Measurements from ENCODE around the gene HOXB9.

The HOXB9 gene

DNA sequence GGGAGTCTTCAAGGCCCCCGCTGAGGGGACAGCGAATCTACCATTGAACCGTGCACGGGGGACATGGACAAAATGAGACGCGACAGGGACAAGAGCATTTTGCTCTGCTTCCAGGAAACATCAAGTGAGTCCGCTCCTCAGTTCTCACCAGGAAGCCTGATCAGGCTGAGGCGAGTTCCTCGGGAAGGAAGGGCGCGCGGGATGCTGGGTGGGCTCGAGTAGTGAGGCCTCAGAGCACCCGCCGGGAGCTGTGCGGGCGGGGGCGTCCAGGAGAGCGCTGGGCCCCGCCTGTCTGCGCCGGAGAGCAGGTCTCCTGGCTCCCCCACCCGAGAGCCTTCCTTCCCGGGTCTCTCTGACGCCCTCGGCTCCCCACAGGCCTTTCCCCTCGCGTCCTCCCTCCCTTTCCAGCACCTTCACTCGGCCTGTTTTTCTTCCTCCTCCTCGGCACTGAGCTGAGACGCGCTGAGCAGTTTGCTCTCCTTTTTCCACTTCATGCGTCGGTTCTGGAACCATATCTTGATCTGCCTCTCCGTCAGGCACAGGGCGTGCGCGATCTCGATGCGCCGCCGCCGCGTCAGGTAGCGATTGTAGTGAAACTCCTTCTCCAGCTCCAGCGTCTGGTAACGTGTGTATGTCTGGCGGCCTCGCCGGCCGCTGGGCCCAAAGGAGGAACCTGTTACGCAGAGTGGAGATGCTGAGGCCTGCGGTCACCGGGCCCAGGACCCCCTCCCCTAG lies 30.0 kb downstream of the HOXB9 start:
- DNase-seq (ENCODE audit: low read depth): peak; percentile 60

DNA sequence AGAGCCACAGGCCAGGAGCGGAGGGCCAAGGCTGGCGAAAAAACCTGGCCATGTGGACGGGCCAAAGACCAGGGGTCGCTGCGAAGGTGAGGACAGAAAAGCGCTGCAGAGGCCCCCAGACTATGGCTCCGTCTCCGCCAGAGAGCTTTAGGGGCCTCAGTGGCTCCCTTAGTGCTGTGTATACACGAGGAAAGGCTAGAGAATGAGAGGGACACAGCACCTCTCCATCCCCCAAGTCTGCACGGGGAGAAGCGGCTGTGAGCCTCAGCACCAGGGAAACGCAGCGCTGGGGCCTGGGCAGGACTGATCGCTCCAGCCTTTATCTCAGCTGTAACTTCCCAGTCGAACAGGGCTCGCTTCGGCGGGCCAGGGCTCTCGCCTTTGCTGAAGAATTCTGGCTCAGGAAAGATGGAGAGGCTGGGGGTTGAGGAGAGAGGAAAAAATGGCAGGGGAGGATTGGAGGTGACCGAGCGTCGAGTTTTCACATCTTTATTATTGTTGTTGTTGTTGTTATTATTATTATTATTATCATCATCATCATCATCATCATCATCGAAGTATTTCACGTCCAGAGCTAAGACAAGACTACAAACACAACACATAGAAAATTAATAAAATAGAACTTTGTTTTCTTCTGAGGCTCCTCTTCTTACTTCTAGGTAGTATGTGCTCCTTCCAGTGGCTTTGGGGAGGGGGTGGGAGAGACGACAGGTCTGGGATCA lies 30.7 kb downstream of the HOXB9 start:
- no peak for DNase-seq (ENCODE audit: low read depth)

DNA sequence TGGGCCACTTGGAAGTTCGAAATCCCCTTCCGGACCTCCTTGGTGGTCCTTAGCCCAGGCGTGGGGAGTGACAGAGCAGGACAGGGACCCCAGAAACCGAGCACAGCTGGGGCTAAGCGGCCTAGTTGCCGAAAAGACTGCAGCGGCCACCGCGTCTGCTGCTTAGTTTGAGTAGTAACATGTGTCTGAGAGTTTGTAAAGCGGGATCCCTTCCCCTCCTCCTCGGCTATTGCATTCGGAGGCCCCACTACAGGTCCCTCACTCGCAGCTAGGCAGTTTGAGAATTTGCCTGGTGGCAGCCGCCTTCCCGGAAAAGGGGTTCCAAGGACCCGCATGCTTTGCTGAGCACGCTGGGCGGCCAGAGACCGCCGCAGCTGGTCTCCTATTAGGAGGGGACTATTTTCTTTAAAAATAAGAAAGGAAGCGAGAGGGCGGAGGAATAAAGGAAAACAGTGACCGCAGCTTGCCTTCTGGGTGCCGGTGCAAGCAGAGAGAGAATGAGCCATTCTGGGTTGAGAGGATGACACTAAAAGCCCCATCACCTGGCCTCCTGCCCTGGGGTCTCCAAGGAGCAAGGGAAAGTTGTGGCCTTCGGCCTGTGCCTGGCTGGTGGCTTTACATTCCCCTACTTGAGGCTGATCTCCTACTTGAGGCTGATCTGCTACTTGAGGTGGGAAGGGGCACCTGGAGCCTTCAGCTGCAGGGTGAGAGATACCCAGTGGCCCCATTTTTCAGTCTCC lies 31.4 kb downstream of the HOXB9 start:
- no peak for DNase-seq (ENCODE audit: low read depth)

DNA sequence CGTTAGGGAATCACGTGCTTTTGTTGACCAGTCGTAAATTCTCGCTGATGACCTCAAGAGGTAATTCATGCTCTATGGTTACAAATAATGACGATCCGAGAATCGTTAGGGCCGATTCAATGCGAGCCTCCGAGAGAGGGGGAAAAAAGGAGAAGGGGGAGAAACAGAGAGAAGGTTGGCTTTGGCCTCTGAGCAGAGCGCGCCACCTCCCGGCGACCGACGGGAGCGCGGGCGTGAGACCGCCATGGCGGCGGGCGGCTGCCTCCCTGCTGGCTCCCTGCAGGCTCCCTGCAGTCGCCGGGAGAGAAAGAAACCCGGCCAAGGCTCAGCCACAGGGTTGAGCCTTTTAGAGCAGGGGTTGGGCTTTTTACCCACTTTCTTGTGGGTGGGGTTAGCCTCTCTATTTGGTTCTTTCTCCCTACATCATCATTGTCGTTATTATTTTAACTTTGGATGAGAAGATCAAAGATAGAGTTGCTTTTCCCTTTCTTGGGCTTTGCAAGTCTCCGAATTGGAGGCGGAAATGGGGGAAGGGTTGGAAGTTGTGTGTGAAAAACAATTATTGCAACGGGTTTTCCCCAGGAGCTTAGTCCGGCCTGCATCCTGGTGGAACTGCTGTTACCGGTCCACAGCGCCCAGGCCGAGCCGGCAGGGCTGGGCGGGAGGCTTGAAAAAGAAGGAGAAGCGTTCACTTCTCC lies 32.2 kb downstream of the HOXB9 start:
- DNase-seq (ENCODE audit: low read depth): peak; percentile 96

DNA sequence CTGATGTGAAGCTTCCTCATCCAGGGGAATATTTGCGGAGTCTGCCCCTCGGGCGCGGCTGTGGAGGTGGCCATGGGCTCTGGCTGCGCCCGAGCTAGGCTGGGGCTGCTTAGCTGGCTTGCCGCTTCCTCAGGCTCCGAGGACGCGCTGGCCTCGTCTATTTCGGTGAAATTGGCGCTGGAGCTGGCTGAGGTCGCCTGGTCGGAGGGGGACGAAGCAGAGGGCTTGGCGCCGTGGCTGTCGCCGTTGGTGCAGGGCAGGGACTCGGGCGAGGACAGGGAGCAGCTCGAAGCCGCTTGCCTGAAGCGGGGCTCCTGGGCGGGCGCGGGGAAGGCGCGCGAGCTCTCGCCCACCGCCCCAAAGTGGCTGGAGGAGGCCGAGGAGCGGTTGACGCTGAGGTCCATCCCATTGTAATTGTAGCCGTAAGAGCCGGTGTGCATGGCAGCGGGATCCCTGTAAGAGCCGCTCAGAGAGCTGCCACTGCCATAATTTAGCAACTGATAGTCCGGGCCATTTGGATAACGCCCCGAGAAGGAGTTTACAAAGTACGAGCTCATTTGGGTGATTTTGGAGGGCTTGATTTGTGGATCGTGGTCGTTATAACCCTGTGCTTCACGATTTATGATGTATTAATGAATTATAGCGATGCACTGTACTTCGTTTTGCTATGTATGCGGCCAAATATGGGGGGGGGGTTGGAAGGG lies 32.9 kb downstream of the HOXB9 start, which contains the start of gene HOXB5:
HOXB5 (minus strand) TSS at position 654 of the 704 bp plus-strand sequence; CDS start at position 557, 97 bp downstream.
- DNase-seq (ENCODE audit: low read depth): no peak

DNA sequence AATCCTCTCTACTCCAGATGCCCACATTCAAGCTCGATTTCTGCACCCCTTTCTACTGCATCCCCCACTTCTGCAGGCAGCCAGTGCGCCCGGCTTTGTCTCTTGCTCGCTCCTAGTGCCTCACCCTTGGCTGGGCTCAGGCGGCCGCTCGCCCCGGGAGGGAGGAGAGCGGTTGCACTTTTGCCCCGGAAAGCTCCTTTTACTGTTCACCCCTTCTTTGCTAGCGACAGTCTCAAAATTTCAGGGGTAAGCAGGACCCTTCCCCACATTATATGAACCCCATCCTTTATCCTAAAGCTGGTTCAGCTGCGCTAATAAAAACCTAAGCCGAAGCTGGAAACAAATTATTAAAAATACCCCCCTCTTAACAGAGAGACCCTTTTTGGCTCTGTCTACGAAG lies 33.6 kb downstream of the HOXB9 start:
- DNase-seq (ENCODE audit: low read depth): no peak

DNA sequence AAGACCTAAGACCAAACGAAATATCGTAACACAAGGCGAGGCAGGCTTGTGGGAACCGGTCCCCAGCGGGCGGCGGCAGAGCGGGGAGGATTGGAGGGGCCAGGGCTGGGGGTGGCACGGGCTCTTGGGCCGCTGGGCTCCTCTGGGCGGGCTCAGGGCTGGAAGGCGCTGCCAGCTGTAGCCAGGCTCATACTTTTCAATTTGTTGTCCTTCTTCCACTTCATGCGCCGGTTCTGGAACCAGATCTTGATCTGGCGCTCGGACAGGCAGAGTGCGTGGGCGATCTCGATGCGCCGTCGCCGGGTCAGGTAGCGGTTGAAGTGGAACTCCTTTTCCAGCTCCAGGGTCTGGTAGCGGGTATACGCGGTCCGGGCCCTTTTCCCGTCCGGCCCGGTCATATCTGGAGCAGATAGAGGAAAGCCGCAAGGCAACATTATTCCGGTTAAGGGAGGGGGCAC lies 34.1 kb downstream of the HOXB9 start:
- no peak for DNase-seq (ENCODE audit: low read depth)

DNA sequence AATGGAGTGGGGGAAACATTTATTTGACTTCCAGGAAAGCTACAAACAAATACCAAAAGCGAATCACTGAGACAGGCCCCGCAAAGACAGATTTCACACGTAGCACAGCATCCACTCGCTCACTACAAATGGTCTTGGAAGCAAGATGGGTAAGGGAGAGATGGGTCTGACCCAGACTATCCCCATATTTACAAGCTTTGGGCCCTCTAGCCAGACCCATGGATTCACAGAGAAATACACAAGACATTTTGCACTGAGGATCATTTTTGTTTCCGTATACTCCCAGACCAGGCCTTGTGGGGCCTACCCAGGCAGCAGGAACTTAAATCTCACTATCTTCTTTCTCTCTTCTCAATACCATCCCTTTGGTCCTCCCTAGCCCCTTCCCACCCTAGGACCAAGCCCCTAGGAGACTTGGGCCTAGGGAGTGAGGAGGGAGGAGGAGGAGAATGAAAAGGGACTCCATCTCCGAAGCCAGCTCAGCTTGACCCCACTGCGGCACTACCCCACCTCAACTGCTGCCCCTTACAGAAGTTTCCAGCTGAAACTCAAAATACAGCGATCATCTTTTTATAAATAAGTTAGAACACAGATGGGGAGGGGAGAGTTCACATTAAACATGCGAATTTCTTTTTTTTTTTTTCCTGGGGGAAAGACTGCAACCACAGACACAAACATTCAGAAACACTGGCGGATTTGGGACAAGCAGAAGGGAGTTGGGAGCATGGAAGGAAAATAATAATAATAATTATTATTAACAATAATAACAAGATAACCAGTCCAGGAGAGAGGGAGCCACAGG lies 34.7 kb downstream of the HOXB9 start:
- peak; percentile 49 for DNase-seq (ENCODE audit: low read depth)

DNA sequence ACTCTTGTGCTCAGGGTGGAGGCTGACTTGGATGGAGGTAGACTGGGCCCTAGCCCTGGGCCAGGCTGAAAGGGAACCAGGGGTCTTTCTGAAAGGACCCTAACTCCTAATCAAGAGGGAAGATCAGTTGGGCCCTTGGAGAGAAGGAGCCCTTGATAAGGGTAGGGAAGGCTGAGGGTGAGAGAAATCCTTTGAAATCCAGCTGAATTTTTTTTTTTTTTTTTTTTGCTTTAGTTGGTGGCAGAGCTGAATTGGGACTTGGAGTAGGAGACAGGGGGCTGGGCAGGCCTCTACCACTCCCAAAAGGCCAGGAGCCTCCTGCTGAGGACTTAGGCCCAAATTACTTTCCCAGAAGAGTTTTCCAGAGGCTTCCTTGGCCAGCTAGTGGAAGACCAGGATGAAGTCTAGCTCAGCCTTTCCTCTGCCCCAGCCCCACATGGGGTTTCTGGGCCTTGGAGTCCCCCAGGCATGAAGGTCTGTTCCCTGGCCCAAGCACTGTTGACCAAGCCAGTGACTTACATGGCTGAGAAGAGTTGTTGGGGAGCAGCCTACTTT lies 35.5 kb downstream of the HOXB9 start:
- no peak for DNase-seq (ENCODE audit: low read depth)

DNA sequence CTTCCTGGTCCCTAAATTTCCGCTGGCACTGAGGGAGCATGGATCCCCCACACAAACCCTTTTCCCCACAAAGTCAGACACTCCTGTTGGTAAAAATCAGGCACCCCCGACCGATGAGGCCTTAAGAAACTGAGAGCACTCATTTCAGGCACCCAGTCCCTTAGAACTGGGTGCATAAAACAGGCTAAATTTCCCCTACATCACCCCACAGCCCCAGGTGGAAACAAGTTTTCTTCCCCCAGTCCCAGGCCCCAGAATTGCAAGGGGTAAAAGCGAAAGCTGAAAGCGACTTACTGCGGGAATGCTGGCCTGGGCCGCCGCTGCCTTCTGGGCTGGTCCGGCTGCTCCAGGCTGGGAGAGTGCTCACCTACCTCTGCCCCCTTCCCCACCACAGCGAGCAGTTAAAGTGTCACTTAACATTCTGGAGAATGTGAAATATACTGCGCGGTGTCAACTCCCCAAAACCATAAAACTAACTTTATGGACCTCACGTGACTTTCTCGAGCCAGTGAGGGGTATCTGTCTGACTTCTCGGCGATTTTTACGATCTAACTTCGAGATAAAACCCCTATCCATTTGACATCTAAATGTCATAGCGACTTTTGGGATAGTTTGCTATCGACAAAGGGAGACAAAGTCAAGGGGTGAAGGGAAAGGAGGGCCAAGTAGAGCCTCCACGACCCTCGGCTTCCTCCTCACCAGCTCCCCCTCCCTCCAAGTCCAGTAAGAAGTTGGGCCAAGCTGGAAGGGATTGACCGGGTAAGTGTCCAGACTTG lies 36.1 kb downstream of the HOXB9 start, which contains the start of gene HOXB3:
HOXB3 (minus strand) TSS at position 411 of the 776 bp plus-strand sequence. CDS start 37,767 bp downstream, outside the sequence.
- DNase-seq (ENCODE audit: low read depth): peak; percentile 95

DNA sequence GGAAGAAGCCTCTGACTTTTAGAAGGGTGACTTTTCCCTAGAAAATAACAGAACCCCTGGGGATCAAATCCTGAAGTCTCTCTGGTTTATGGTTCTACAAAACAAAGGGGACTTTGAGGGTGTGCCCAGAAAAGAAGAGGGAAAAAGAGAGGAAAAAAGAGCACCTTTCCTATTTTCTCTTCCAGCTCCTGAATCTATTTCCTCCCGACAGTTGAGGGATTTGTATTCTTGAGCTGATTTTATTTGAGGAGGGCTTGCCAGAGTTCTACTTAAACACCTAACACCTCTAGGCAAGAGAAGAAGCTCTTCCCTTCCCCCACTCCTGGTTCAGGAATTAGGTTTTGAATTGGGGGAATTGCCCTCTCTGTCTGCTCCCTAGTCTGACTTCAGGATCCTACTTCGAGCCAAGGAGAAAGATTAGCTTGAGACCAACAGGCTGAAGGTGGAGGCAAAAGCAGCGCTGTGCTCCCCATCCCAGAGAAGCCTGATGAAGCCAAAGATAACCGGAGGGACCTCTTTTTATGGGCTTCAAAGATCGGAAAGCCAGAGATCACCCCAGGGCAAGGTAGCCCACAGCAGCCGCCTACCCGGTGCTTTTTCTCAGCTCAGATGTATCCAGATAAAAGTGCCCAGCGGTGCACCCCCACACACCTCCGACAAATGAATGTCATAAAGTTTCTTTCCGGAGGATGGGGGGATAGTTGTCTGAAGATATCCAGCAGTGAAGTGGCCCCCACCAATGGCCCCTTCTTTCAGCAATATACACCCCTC lies 36.9 kb downstream of the HOXB9 start:
- DNase-seq (ENCODE audit: low read depth): no peak

DNA sequence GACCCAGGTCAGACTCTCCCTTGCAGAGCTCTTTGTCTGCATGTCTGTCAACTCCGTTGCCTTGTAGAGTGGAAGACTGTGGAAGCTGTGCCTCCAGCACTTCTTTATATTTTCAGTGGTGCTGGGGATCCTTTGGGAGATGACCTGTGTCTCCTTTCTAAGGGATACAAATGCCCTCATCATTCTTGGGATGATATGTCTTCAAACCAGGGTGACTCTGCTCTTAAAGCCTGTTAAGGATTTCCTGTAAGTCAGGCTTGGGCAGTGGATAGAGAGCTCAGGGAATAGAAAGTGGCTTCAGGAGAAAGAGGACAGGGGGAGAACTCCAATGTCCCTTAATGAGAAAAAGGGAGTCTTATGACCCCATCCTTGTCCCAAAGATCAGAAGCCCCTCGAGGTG lies 37.6 kb downstream of the HOXB9 start:
- no peak for DNase-seq (ENCODE audit: low read depth)

DNA sequence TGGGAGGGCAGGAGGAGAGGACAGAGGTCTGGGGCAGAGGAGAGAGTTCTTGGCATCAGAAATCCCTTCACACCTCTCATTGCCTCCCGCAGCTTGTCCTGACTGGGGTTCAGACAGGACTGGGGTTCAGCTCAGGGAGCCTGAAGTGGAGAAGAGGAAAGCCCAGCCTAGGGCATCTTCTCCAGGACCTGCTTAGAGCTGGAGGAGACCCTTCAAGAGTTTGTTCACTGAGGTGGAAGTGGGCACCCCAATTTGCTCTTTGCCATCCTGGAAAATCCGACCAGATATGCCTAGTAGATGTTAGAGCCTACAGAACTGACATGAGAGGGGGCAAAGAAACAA lies 38.1 kb downstream of the HOXB9 start:
- no peak for DNase-seq (ENCODE audit: low read depth)

DNA sequence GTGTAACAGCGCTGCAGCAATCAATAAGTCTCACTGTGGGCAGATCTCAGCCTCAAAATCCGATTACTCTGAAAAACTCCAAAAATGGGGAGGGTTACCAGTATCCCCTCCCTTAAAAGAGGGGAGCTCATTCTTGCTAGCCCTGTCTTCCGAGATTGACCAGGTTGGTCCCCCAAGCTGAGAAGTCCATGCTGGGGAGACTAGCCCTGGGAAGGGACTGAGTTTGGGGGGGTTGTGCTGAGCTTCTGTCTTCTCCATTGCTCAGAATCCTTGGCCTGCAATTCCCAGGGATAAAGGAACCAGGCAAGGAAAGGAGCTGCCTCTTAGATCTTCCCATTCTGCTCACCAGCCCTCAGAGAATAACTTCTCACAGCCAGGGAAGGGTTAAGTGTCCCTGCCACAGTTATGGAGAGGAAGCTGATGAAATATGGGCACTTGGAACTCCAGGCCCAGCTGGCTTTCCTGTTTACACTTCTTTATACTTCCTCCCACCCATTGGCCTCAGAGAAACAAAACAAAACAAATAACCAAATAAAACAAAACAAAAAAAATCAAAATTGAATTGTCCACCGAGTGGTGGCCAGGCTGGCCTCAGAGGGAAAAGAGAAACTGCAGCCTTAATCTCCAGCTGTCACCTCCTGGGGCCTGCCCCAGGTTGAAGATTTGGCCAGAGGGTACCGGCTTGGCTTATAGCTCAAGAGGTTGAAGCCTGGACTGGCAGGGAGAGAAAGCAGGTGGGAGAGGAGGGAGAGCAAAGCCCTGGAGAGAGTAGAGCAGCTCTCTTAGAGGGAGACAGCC lies 38.7 kb downstream of the HOXB9 start:
- peak; percentile 73 for DNase-seq (ENCODE audit: low read depth)

DNA sequence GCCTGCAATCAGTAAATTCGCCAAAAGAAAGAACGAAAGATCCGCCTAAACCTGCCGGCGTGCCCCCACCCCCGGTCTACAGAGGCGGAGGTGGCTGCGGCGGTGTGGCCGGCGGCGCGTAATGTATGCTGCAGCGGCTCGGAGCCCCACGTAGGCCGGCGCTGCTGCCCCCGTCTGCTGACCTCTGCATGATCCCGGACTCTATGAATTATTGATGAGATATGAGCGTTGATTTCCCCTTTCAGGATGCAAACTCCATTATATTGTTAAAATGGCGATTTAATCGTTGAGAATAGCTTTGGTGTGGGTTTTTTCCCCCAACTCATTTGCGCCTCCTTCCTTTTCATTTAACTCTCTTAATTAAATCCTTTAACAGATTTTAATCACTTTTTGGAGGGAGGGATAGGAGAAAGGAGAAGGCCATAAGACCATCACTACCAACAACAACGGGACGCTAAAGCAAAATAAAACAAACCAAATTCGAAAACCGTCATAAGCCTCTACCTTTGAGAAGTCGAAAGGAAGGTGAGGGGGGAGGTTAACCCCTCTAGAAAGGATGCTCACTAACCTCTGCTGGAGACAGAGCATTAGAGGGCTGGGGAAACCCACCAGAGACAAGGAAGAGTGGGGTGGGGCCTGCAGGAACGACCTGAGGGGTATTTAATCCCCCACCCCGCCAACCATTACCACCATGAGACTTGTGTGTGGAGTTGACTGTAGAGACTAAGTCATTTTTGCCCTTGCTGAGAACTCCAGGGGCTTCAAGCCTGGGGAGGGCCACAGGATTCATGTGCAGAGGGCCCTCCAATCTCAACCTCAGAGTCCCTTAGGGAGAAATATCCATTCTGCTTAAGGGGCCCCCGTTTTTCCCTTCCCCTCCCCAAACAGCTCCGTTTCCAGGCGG lies 39.6 kb downstream of the HOXB9 start:
- DNase-seq (ENCODE audit: low read depth): no peak

DNA sequence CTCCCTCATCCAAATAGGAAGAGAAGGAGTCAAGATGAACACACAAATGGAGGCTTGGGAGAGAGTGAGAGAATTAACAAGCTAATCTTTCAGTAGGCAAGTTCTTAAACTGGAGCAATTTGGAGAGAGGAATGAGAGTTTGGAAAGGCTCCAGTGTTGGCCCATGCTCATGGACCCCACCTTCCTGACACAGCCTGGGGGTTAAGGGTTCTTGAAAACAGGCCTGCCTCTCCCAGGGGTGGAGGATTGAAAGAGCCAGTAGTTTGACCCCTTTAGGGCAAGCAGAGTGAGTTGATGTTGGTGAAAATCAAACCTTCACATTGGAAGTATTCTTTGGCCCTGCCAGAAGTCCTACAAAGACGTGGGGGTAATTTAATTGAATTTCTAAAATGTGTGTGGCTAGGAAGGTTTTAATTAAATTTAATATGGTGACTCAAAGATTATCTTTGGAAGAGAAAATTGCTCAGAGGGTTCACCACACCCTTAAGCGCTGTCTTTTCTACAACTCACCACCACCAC lies 41.9 kb downstream of the HOXB9 start:
- no peak for DNase-seq (ENCODE audit: low read depth)

All from amniotic epithelial cell (primary cell).